22Rv1 (cell line): Measurements from ENCODE around the gene ADGRB3.
"Not testable (repeated sequence)": the region's sequence is repeated elsewhere in the genome, so short reads cannot be mapped to it uniquely, and the experiment has no call there.

Experiments
- H3K27ac ChIP-seq: fragments of 450-650 bp; 2 replicates; pipeline ENCODE4 v1.5.1; 2017
- CTCF ChIP-seq: fragments of 450-650 bp; IDR thresholded peaks from 2 replicates; pipeline ENCODE4 v1.5.1; 2017; ENCODE audit warnings: mild to moderate bottlenecking
- ZFX ChIP-seq: fragments of 450-650 bp; IDR thresholded peaks from 2 replicates; pipeline ENCODE4 v1.6.1; 2017; ENCODE audit warnings: antibody characterized with exemption, borderline replicate concordance

ADGRB3 gene

GRCh38 chr6:69424581-69424980 is 789.5 kb downstream of the ADGRB3 start:
- TF ChIP-seq ZFX, result no peak
- no peak for TF ChIP-seq CTCF

GRCh38 chr6:69427882-69428281 is 792.8 kb downstream of the ADGRB3 start:
- no peak overlapping the region for H3K27ac ChIP-seq
- TF ChIP-seq CTCF, result no peak
- TF ChIP-seq ZFX, result no peak

More at GRCh38 chr6:69424581-69424980, 789.5 kb downstream of the ADGRB3 start:
- H3K27ac ChIP-seq, result no peak overlapping the region

- H3K27ac ChIP-seq, result not testable (repeated sequence)
Measured at GRCh38 chr6:69432168-69432567, 797.1 kb downstream of the ADGRB3 start.

- H3K27ac ChIP-seq, result not testable (repeated sequence)
Measured at GRCh38 chr6:69433116-69433515, 798.0 kb downstream of the ADGRB3 start.

GRCh38 chr6:69438113-69438512 is 803.0 kb downstream of the ADGRB3 start:
- TF ChIP-seq ZFX (no peak), CTCF (no peak)
- no peak overlapping the region for H3K27ac ChIP-seq
